Measurements from ENCODE around the gene NUSAP1. TPM values are rescaled to one million over a fixed set of nuclear protein-coding genes. Genes with fewer than 3 reads are reported as not detected.
A peak's percentile ranks its signal among the peaks of the same experiment; 100 is the strongest.
"Not testable (repeated sequence)": the region's sequence is repeated elsewhere in the genome, so short reads cannot be mapped to it uniquely, and the experiment has no call there.

Gene NUSAP1, protein sequence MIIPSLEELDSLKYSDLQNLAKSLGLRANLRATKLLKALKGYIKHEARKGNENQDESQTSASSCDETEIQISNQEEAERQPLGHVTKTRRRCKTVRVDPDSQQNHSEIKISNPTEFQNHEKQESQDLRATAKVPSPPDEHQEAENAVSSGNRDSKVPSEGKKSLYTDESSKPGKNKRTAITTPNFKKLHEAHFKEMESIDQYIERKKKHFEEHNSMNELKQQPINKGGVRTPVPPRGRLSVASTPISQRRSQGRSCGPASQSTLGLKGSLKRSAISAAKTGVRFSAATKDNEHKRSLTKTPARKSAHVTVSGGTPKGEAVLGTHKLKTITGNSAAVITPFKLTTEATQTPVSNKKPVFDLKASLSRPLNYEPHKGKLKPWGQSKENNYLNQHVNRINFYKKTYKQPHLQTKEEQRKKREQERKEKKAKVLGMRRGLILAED
- total RNA-seq (2014; rRNA removed; shearing (Covaris generic)), result 180 and 204 TPM in 2 replicates

GRCh38 chr15:41332194-41333025, at the start of gene NUSAP1, which contains the start of gene OIP5:
NUSAP1 (plus strand) TSS chr15:41332881; CDS start chr15:41332958, 77 bp downstream.
OIP5 (minus strand) TSS chr15:41332591; CDS start chr15:41332561, 30 bp downstream.
- DNase-seq (ENCODE audit: low read depth), result peak; percentile 99

- DNase-seq (ENCODE audit: low read depth), result not testable (repeated sequence)
Observed at GRCh38 chr15:41282980-41283652, 49.6 kb upstream of the NUSAP1 start.

- peak; percentile 98 for DNase-seq (ENCODE audit: low read depth)
Observed at GRCh38 chr15:41283653-41284426, 48.8 kb upstream of the NUSAP1 start.

DNA sequence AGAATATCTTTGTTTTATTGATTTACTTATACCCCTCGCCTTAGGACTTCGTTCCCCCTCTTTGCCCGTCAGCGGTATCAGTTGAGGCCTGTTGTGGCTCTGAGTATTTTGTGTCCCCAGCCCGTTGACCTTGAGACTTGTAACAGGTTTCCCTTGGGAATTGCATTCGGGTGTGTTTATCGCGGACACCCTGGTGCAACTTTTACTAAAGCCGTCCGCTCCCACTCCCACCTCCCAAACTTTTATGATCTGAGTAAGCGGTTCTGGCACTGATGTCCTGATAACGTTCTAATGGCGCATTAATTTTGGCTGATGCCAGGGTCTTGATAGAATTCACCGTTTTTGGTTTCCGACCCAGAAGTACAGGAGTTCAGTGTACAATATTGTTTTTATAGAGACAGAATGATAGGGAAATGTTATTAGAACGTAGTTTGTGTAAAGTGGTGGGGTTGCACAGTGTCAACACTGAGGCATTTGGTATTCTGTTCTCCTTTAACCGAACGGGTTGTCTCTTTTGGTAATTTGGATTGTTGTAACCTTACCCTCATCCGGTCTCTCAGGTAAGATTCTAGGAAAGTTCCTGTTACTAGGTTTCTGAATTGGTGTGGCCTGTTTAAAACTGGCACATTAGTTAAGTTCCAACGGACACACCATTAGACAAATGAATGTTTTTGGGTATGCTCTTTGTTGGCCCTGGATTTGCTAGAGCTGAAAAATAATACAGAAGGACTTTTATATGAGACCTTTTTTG, 48.1 kb upstream of the NUSAP1 start:
- DNase-seq (ENCODE audit: low read depth), result peak; percentile 8

GRCh38 chr15:41285285-41285684, 47.4 kb upstream of the NUSAP1 start:
- DNase-seq (ENCODE audit: low read depth), result no peak

- no peak for DNase-seq (ENCODE audit: low read depth)
Observed at GRCh38 chr15:41286665-41287333, 45.9 kb upstream of the NUSAP1 start.

DNA sequence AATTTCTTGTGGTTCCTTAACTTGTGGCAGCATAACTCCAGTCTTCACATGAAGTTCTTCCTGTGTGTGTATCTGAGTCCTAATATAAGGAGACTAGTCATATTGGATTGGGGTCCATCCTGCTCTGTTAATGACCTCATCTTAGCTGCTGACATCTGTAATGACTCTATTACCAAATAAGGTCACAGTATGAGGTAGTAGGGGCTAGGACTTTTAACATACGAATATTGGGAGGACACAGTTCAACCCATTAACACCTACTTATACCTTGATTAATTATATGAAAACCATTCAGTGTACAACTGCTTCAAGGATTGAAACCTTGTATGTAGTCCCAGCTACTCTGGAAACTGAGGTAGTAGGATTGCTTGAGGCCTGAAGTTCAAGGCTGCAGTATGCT, 44.2 kb upstream of the NUSAP1 start:
- no peak for DNase-seq (ENCODE audit: low read depth)

DNA sequence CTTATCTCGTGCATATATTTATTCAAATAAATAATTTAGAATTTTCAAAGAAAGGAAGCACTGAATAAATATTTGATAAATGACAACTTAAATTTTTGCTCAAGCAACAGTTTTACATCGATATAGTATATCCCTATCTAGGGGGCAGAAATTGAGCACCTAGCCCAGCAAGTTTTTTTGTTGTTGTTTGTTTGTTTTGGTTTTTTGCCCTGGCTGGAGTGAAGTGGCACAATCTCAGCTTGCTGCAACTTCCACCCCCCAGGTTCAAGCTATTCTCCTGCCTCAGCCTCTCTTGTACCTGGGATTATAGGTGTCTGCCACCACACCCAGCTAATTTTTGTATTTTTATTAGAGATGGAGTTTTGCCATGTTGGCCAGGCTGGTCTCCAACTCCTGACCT, 42.7 kb upstream of the NUSAP1 start:
- no peak for DNase-seq (ENCODE audit: low read depth)

DNA sequence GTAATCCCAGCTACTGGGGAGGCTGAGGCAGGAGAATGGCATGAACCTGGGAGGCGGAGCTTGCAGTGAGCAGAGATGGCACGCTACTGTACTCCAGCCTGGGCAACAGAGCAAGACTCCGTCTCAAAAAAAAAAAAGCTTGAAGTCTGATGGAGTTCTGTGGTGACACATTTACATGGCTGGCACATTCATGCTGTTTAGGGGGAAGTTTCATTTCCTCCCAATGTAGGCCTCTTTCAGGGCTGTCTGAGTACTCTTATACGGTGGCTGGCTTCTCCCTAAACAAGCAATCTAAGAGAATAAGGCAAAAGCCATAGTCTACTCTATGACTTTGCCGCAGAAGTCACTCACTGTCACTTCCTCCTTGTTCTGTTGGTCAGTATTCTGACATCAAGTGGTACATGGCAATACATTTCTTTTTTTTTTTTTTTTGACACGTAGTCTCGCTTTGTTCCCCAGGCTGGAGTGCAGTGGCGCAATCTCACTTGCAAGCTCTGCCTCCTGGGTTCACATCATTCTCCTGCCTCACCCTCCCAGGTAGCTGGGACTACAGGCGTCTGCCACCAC, 41.5 kb upstream of the NUSAP1 start:
- DNase-seq (ENCODE audit: low read depth), result no peak

- DNase-seq (ENCODE audit: low read depth), result no peak
Observed at GRCh38 chr15:41292521-41292920, 40.2 kb upstream of the NUSAP1 start.

DNA sequence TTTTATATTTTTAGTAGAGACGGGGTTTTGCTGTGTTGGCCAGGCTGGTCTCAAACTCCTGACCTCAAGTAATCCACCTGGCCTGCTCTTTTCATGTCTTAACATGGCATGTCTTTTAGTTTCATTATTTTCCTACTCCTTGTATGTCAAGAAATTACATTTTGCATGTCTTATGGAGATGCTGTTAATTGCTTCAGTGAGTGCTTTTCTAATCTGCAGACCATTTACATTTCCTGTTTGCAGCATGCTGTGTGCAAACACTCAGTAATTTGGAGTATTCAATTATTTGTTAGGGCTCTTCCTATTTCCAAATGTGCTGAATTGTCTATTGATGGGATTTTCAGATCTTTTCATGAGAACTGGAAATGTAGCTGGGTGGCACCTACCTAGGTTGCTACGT, 31.5 kb upstream of the NUSAP1 start:
- not testable (repeated sequence) for DNase-seq (ENCODE audit: low read depth)

GRCh38 chr15:41301587-41301986, 31.1 kb upstream of the NUSAP1 start:
- DNase-seq (ENCODE audit: low read depth), result no peak

GRCh38 chr15:41304149-41304770, 28.4 kb upstream of the NUSAP1 start:
- DNase-seq (ENCODE audit: low read depth), result no peak

DNA sequence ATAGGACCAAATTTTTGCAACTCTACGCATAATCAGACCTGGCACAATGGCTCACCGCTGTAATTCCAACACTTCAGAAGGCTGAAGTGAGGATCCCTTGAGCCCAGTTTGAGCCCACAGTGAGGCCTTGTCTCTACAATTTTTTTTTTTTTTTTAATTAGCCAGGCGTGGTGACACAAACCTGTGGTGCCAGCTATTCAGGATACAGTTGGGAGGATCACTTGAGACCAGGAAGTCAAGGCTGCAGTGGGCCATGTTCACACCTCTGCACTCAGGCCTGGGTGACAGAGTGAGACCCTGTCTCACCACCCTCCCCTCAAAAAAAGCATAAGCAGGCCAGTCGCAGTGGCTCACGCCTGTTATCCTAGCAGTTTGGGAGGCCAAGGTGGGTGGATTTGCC, 25.0 kb upstream of the NUSAP1 start:
- DNase-seq (ENCODE audit: low read depth), result no peak

DNA sequence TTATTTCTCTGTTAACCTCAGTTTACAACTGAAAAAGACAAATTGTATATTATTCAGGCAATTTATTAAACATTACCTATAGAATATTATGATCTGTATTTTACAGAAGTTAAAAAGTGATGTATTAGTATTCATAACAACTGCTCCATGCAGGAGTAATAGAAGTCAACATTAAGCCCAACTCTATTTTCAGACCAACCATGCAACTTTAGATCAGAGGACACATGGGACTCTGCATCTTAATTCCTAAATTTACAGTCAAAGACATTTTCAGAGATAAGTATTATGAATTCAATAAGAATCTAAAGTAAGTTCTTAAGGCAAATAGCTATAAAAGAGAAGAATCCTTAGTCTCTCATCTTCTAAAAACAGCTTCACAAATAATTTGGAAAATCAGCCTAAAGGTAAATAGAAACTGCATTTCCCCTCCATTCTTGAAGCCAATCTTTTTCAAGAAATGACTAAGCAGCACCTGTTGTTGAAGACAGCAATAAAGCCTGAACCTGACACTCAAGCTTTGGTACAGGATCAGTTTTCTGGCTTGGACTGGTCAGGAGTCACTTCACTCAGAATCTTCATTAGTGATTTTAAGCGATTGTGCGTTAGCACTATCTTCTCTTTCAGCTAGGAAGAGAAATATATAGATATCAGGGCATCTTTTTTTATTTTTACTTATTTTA, 23.3 kb upstream of the NUSAP1 start:
- DNase-seq (ENCODE audit: low read depth), result no peak

- DNase-seq (ENCODE audit: low read depth), result not testable (repeated sequence)
Observed at GRCh38 chr15:41320805-41321330, 11.8 kb upstream of the NUSAP1 start.

GRCh38 chr15:41323611-41324010, 9.1 kb upstream of the NUSAP1 start:
- no peak for DNase-seq (ENCODE audit: low read depth)

- DNase-seq (ENCODE audit: low read depth), result no peak
Observed at GRCh38 chr15:41331281-41331680, 1.4 kb upstream of the NUSAP1 start.

Measured in Daoy (cell line).